ENCODE results near the gene ABHD17A. TPM values are rescaled to one million over a fixed set of nuclear protein-coding genes. Genes with fewer than 3 reads are reported as not detected.
"Not testable (repeated sequence)": the region's sequence is repeated elsewhere in the genome, so short reads cannot be mapped to it uniquely, and the experiment has no call there.

ABHD17A gene
- total and polyA plus RNA-seq, 7 experiments from 2014 or later, result 92.9 to 175 (median 135) TPM

- H3K36me3 ChIP-seq (ENCODE audit: control insufficient read depth in 2 of 3, insufficient read depth in 3 of 3, low read length in 3 of 3), result peaks cover 0 to 22% (median 0%) of the 10 kb centered on the region in 3 experiments
- H3K4me1 ChIP-seq (ENCODE audit: control insufficient read depth in 2 of 2, insufficient read depth in 2 of 2, low read length in 2 of 2), result peaks cover 22 to 31% of the 10 kb centered on the region in 2 donors
- H3K27me3 Mint-ChIP-seq, result no peaks in the 10 kb centered on the region
- ChIA-PET CTCF (interaction anchor here (0.5 to 1.3 kb wide), 2 partner anchors 15 to 143 kb away, joined by 3 to 4 read pairs; no protein-coding TSS in a partner anchor), POLR2A (interaction anchor here (0.6 to 5.0 kb wide), 7 partner anchors 14 to 613 kb away, joined by 3 to 57 read pairs (median 5); partner anchors contain the start of gene CIRBP)
- peaks cover 0 to 2% (median 0%) of the 10 kb centered on the region in 11 donors for H3K9me3 Mint-ChIP-seq
- intact Hi-C loops (cut with micrococcal nuclease), result loop anchor here in 1 of 2 donors (1.0 kb wide), 1 partner anchor 23 kb away; the partner anchor contains the start of genes ADAT3 and SCAMP4
- peak; percentile 74 for ATAC-seq
- DNase-seq, result peak in 8 of 9 donors; percentile 61 to 94 (median 89)
- H3K4me3 ChIP-seq (ENCODE audit: low read length), result peak overlapping the region; percentile 73
- peaks cover 21 to 38% (median 31%) of the 10 kb centered on the region in 7 donors for H3K4me1 Mint-ChIP-seq
- H3K27ac Mint-ChIP-seq, result peak overlapping the region; percentile 96 to 100 (median 98)
- H3K27me3 ChIP-seq (ENCODE audit: control insufficient read depth in 2 of 2, insufficient read depth in 2 of 2, low read length in 2 of 2), result no peaks in the 10 kb centered on the region
- H3K4me3 Mint-ChIP-seq, result peak overlapping the region; percentile 92 to 100 (median 99)
- peak overlapping the region; percentile 86 for H3K27ac ChIP-seq (ENCODE audit: low read depth, low read length)
- no peaks in the 10 kb centered on the region for H3K9me3 ChIP-seq (ENCODE audit: control insufficient read depth in 2 of 3, low read length in 3 of 3)
- H3K36me3 Mint-ChIP-seq, result peaks cover 3 to 13% (median 4%) of the 10 kb centered on the region in 5 donors
These were observed 3.1 kb downstream of the ABHD17A start for GRCh38 chr19:1882089-1882785.

- CTCF ChIA-PET, result interaction anchor here (1.3 kb wide), 1 partner anchor 16 kb away, joined by 4 read pairs; no protein-coding TSS in a partner anchor
- not testable (repeated sequence) for ATAC-seq; H3K9me3 Mint-ChIP-seq; H3K27me3 ChIP-seq (ENCODE audit: control insufficient read depth in 2 of 2, insufficient read depth in 2 of 2, low read length in 2 of 2); H3K27me3 Mint-ChIP-seq; DNase-seq; H3K9me3 ChIP-seq (ENCODE audit: control insufficient read depth in 2 of 3, low read length in 3 of 3)
- Mint-ChIP-seq H3K4me3 (peak overlapping the region; percentile 92 to 100 (median 99)), H3K4me1 (peaks cover 21 to 38% (median 28%) of the 10 kb centered on the region in 7 donors), H3K27ac (peak overlapping the region; percentile 96 to 100 (median 98)), H3K36me3 (peaks cover 3 to 13% (median 4%) of the 10 kb centered on the region in 5 donors)
- peak overlapping the region; percentile 86 for H3K27ac ChIP-seq (ENCODE audit: low read depth, low read length)
- H3K36me3 ChIP-seq (ENCODE audit: control insufficient read depth in 2 of 3, insufficient read depth in 3 of 3, low read length in 3 of 3), result peaks cover 0 to 22% (median 0%) of the 10 kb centered on the region in 3 experiments
- intact Hi-C loops (cut with micrococcal nuclease), result loop anchor here in 1 of 2 donors (1.0 kb wide), 1 partner anchor 24 kb away; the partner anchor contains the start of genes ADAT3 and SCAMP4
- POLR2A ChIA-PET, result interaction anchor here (0.9 to 5.0 kb wide), 6 partner anchors 13 to 25 kb away, joined by 3 to 57 read pairs (median 6); no protein-coding TSS in a partner anchor
- H3K4me1 ChIP-seq (ENCODE audit: control insufficient read depth in 2 of 2, insufficient read depth in 2 of 2, low read length in 2 of 2), result peaks cover 24 to 32% of the 10 kb centered on the region in 2 donors
- H3K4me3 ChIP-seq (ENCODE audit: low read length), result peak overlapping the region; percentile 73
These were observed 3.8 kb downstream of the ABHD17A start for GRCh38 chr19:1881393-1882088.

DNA sequence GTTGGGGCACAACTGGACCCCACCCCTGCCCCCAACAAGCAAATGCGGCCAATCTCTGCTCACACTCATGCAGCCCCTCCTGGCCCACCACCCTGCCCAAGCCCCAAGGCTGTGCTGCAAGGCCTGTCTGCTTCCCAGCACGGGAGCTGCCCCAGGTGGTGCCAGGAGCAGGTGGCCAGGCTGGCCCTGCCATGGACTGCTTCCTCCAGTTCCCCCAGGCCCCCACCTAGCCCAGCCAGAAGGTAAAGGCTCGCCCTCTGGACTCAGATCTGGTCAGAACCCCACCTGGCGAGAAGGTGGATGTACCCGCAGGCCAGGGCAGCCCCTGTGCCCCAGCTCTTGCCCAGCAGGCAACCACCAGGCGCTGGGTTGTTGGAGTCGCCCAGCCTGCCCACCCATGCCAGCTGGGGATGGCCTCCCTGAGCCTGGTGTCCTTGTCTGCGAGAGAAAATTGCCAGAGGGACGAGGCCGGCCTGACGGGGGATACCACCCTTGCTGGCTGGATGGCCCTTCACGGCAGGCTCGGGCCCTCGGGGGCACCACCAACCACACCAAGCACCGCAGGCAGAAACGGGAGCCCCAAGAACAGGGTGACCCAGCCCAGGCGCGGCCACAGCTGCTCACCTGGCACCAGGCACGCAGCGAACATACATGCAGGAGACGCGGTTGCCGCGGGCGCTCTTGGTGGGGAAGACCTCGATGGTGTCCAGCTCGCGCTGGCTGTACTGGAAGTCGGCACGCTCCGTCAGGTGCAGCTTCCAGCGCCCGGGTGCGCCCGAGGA lies 4.5 kb downstream of the ABHD17A start:
- Histone ChIP-seq H3K27ac (ENCODE audit: low read depth, low read length) (peak overlapping the region; percentile 55), H3K9me3 (ENCODE audit: control insufficient read depth in 2 of 3, low read length in 3 of 3) (no peaks in the 10 kb centered on the region), H3K36me3 (ENCODE audit: control insufficient read depth in 2 of 3, insufficient read depth in 3 of 3, low read length in 3 of 3) (peaks cover 0 to 24% (median 0%) of the 10 kb centered on the region in 3 experiments), H3K4me1 (ENCODE audit: control insufficient read depth in 2 of 2, insufficient read depth in 2 of 2, low read length in 2 of 2) (peaks cover 28 to 36% of the 10 kb centered on the region in 2 donors), H3K4me3 (ENCODE audit: low read length) (no peak overlapping the region), H3K27me3 (ENCODE audit: control insufficient read depth in 2 of 2, insufficient read depth in 2 of 2, low read length in 2 of 2) (no peaks in the 10 kb centered on the region)
- H3K36me3 Mint-ChIP-seq, result peaks cover 3 to 13% (median 4%) of the 10 kb centered on the region in 5 donors
- peak overlapping the region in 9 of 10 donors; percentile 16 to 73 (median 39) for H3K4me3 Mint-ChIP-seq
- H3K27me3 Mint-ChIP-seq, result peaks cover 0 to 2% (median 0%) of the 10 kb centered on the region in 5 donors
- no peak for ATAC-seq
- H3K9me3 Mint-ChIP-seq, result peaks cover 0 to 2% (median 0%) of the 10 kb centered on the region in 11 donors
- no peak for DNase-seq
- ChIA-PET POLR2A (interaction anchor here (1.2 to 1.8 kb wide), 3 partner anchors 14 to 25 kb away, joined by 3 to 8 read pairs (median 5); no protein-coding TSS in a partner anchor), CTCF (no interaction called here)
- peak overlapping the region in 8 of 9 donors; percentile 24 to 81 (median 63) for H3K27ac Mint-ChIP-seq
- intact Hi-C loops (cut with micrococcal nuclease), result no loop called here
- peaks cover 21 to 43% (median 32%) of the 10 kb centered on the region in 7 donors for H3K4me1 Mint-ChIP-seq

DNA sequence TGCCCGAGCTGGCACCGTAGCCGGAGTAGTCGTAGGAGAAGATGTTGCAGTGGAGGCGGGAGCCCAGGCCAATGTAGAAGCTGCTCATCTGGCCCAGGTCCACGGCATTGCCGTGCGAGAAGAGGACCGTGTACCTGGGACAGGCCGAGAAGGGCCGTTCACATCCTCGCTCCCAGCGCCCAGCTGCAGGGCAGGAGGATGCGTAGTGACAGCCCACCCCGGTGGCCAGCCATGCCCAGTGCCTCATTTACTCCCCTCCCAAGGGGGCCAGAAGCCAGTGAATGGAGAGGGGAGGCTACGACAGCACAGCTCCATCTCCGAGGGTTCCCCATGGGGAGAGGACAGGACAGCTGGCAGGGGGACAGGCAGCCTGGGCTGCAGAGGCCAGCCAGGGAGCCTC lies 5.3 kb downstream of the ABHD17A start:
- H3K9me3 ChIP-seq (ENCODE audit: control insufficient read depth in 2 of 3, low read length in 3 of 3); H3K27me3 Mint-ChIP-seq; ATAC-seq; H3K4me3 ChIP-seq (ENCODE audit: low read length); DNase-seq; CTCF ChIA-PET; H3K27me3 ChIP-seq (ENCODE audit: control insufficient read depth in 2 of 2, insufficient read depth in 2 of 2, low read length in 2 of 2); intact Hi-C loops (cut with micrococcal nuclease); H3K9me3 Mint-ChIP-seq: not testable (repeated sequence)
- Histone ChIP-seq H3K4me1 (ENCODE audit: control insufficient read depth in 2 of 2, insufficient read depth in 2 of 2, low read length in 2 of 2) (peaks cover 28 to 36% of the 10 kb centered on the region in 2 donors), H3K36me3 (ENCODE audit: control insufficient read depth in 2 of 3, insufficient read depth in 3 of 3, low read length in 3 of 3) (peaks cover 0 to 29% (median 0%) of the 10 kb centered on the region in 3 experiments), H3K27ac (ENCODE audit: low read depth, low read length) (peak overlapping the region; percentile 55)
- Mint-ChIP-seq H3K4me1 (peaks cover 21 to 44% (median 33%) of the 10 kb centered on the region in 7 donors), H3K27ac (peak overlapping the region in 7 of 9 donors; percentile 11 to 81 (median 48)), H3K4me3 (peak overlapping the region in 4 of 10 donors; percentile 17 to 73 (median 32)), H3K36me3 (peaks cover 3 to 13% (median 4%) of the 10 kb centered on the region in 5 donors)
- POLR2A ChIA-PET, result interaction anchor here (1.2 kb wide), 1 partner anchor 14 kb away, joined by 5 read pairs; no protein-coding TSS in a partner anchor

DNA sequence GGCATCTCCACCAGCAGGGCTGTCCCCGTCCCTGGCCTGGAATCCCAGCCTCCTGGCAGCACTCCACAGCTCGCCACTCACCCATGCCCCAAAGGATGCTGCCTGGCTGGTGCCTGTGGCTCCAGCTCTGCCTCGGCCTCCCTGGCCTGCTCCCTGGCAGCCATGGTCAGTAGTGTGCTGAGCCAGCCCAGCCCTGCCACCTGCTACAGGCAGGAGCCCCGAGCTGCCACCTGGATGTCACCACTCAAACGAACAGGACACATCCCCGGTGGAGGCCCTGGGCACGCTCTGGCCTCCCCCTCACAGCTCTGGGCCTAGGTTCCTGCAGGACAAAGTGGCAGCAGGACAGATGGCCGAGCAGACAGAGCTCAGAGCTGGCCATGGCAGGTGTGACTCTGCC lies 6.7 kb downstream of the ABHD17A start:
- H3K4me3 Mint-ChIP-seq, result peak overlapping the region in 1 of 10 donors; percentile 13

More for the DNA sequence above, 6.7 kb downstream of the ABHD17A start:
- H3K27ac ChIP-seq (ENCODE audit: low read depth, low read length); ATAC-seq; H3K4me3 ChIP-seq (ENCODE audit: low read length); H3K9me3 Mint-ChIP-seq; CTCF ChIA-PET; POLR2A ChIA-PET; H3K27me3 ChIP-seq (ENCODE audit: control insufficient read depth in 2 of 2, insufficient read depth in 2 of 2, low read length in 2 of 2); DNase-seq; H3K27me3 Mint-ChIP-seq; H3K9me3 ChIP-seq (ENCODE audit: control insufficient read depth in 2 of 3, low read length in 3 of 3); intact Hi-C loops (cut with micrococcal nuclease): not testable (repeated sequence)
- Mint-ChIP-seq H3K27ac (peak overlapping the region in 3 of 9 donors; percentile 12 to 79 (median 69)), H3K4me1 (peaks cover 21 to 46% (median 37%) of the 10 kb centered on the region in 7 donors), H3K36me3 (peaks cover 3 to 17% (median 4%) of the 10 kb centered on the region in 5 donors)
- peaks cover 0 to 24% (median 0%) of the 10 kb centered on the region in 3 experiments for H3K36me3 ChIP-seq (ENCODE audit: control insufficient read depth in 2 of 3, insufficient read depth in 3 of 3, low read length in 3 of 3)
- peaks cover 37 to 40% of the 10 kb centered on the region in 2 donors for H3K4me1 ChIP-seq (ENCODE audit: control insufficient read depth in 2 of 2, insufficient read depth in 2 of 2, low read length in 2 of 2)
